ENCODE data around the gene AKR1E2. TPM values are rescaled to one million over a fixed set of nuclear protein-coding genes. Genes with fewer than 3 reads are reported as not detected.

The AKR1E2 gene
- total RNA-seq, 6 donors from 2014 or later: 3.3 to 18.8 (median 7.9) TPM

DNA sequence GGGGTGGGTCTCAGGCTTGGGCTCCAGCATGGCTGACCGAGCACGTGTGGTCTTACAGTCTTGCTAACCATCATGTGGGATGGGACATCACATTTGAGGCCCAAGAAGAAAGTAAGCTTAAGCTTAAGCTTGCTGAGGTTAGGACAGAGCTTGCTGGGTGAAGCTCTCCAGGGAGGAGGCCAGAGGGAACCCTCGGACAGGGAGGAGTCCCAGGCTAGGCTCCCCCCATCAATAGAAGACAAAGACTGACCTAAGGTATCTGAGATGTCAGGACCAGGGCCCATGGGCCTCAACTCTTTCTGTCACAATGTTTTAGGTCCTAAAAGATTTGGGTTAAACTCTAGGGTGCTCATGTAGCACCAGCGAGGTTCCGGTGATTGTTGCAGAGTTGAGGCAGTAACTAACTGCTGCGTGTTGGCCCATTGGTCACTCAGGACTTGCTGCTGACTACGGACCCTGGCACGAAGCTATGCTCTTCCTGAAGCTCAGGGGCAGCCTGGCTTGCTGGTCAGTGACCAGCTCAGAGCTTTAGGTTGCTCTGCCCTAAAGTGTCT, 10.5 kb downstream of the AKR1E2 start:
- Histone ChIP-seq H3K36me3 (peaks cover 0 to 17% (median 12%) of the 10 kb centered on the region in 4 donors), H3K27me3 (no peaks in the 10 kb centered on the region), H3K9me3 (no peaks in the 10 kb centered on the region), H3K4me1 (peaks cover 0 to 5% (median 1%) of the 10 kb centered on the region in 4 donors), H3K27ac (no peak overlapping the region), H3K4me3 (no peak overlapping the region)
- 92% methylated on average over 8 of the region's 8 CpGs for WGBS, 2 donors
- DNase-seq (no peak), ATAC-seq (ENCODE audit: low FRiP score in 2 of 2) (no peak)
- TF ChIP-seq POLR2AphosphoS5 (IDR thresholded peaks at IDR 0.05) (no peak), POLR2A (IDR thresholded peaks at IDR 0.05) (no peak), EP300 (IDR thresholded peaks at IDR 0.05) (no peak)
- TF ChIP-seq, protein P1, sequence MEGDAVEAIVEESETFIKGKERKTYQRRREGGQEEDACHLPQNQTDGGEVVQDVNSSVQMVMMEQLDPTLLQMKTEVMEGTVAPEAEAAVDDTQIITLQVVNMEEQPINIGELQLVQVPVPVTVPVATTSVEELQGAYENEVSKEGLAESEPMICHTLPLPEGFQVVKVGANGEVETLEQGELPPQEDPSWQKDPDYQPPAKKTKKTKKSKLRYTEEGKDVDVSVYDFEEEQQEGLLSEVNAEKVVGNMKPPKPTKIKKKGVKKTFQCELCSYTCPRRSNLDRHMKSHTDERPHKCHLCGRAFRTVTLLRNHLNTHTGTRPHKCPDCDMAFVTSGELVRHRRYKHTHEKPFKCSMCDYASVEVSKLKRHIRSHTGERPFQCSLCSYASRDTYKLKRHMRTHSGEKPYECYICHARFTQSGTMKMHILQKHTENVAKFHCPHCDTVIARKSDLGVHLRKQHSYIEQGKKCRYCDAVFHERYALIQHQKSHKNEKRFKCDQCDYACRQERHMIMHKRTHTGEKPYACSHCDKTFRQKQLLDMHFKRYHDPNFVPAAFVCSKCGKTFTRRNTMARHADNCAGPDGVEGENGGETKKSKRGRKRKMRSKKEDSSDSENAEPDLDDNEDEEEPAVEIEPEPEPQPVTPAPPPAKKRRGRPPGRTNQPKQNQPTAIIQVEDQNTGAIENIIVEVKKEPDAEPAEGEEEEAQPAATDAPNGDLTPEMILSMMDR (IDR thresholded peaks at IDR 0.05): no peak

DNA sequence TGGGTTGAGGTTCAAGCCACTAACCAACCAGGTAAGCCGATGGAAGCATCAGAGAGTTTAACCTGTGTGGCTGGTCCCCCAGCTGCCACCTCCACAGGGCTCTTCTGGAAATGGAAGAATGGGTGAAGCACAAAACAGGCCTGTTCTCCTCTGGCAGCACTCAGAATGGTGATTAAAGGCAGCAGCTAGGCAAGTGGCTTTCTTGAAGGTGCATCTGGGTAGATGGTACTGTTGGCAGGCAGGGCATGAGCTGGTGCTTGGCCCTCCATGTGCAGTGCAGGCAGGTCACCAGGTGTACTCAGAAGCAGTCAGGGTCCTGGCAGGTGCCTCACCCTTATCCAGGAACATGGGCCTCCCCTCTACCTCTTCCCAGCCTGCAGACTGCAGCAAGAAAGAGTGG, 11.5 kb downstream of the AKR1E2 start:
- WGBS, 2 donors: 100% methylated on average over 1 of the region's 1 CpG
- Histone ChIP-seq H3K27me3 (no peaks in the 10 kb centered on the region), H3K27ac (no peak overlapping the region), H3K4me1 (peaks cover 0 to 5% (median 1%) of the 10 kb centered on the region in 4 donors), H3K9me3 (no peaks in the 10 kb centered on the region), H3K36me3 (peaks cover 0 to 17% (median 10%) of the 10 kb centered on the region in 4 donors), H3K4me3 (no peak overlapping the region)
- DNase-seq: no peak
- ATAC-seq (ENCODE audit: low FRiP score in 2 of 2): no peak
- TF ChIP-seq EP300 (IDR thresholded peaks at IDR 0.05): no peak
- no peak for TF ChIP-seq POLR2A (IDR thresholded peaks at IDR 0.05)

DNA sequence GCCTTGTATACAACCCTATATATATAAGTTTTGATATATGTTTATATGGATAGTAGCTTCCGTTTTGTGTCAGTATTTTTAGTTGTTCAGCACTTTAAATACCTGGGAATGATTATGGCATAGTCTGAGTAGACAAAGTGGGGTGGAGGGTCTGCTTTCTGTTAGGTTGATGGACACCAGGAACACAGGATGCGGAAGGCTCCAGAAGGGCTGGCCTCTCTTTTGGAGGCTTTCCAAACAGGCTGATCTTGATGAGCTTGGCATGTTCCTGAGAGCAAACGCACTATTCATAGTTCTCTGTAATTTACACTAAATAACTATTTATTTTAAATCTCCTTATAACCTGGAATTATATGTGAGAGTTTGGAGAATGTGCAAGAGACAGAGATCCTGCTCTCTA, 12.7 kb downstream of the AKR1E2 start:
- Histone ChIP-seq H3K9me3 (no peaks in the 10 kb centered on the region), H3K36me3 (peaks cover 0 to 14% (median 13%) of the 10 kb centered on the region in 4 donors), H3K4me1 (peaks cover 0 to 5% (median 1%) of the 10 kb centered on the region in 4 donors), H3K27me3 (no peaks in the 10 kb centered on the region), H3K27ac (peak overlapping the region in 1 of 4 donors; percentile 28), H3K4me3 (no peak overlapping the region)
- DNase-seq: no peak
- 48 to 60% methylated on average over 3 of the region's 3 CpGs for WGBS, 2 donors
- no peak for ATAC-seq (ENCODE audit: low FRiP score in 2 of 2)
- TF ChIP-seq POLR2A (IDR thresholded peaks at IDR 0.05) (no peak), EP300 (IDR thresholded peaks at IDR 0.05) (no peak), POLR2AphosphoS5 (IDR thresholded peaks at IDR 0.05) (no peak)
- TF ChIP-seq, protein P1 (IDR thresholded peaks at IDR 0.05): no peak

DNA sequence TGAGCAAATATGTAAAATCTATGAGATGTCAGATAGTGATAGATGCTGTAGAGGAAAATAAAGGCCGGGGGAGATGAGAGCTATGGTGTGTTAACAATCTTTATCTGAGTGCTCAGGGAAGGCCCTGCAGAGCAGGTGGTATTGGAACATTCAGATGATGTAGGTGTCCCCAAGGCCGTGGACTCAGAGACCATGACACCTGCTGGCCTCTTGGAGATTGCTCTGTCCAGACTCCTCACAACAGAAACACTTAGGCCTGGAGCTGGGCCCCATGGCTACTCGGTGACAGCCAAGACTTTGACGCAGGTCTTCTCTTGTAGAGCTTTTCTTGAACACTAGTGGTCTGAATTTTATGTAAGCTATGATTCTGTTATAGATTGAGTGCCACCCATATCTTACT, 13.3 kb downstream of the AKR1E2 start:
- ATAC-seq (ENCODE audit: low FRiP score in 2 of 2) (no peak), DNase-seq (no peak)
- no peak for TF ChIP-seq EP300 (IDR thresholded peaks at IDR 0.05)
- no peak for TF ChIP-seq POLR2AphosphoS5 (IDR thresholded peaks at IDR 0.05)
- TF ChIP-seq, protein P1 (IDR thresholded peaks at IDR 0.05): no peak
- no peak for TF ChIP-seq POLR2A (IDR thresholded peaks at IDR 0.05)
- peaks cover 0 to 5% (median 1%) of the 10 kb centered on the region in 4 donors for H3K4me1 ChIP-seq
- H3K36me3 ChIP-seq: peaks cover 0 to 15% (median 11%) of the 10 kb centered on the region in 4 donors
- peak overlapping the region in 3 of 4 donors; percentile 9 to 28 (median 28) for H3K27ac ChIP-seq
- H3K4me3 ChIP-seq: no peak overlapping the region
- H3K27me3 ChIP-seq: no peaks in the 10 kb centered on the region
- 74% methylated on average over 2 to 4 of the region's 4 CpGs for WGBS, 2 donors
- H3K9me3 ChIP-seq: no peaks in the 10 kb centered on the region

DNA sequence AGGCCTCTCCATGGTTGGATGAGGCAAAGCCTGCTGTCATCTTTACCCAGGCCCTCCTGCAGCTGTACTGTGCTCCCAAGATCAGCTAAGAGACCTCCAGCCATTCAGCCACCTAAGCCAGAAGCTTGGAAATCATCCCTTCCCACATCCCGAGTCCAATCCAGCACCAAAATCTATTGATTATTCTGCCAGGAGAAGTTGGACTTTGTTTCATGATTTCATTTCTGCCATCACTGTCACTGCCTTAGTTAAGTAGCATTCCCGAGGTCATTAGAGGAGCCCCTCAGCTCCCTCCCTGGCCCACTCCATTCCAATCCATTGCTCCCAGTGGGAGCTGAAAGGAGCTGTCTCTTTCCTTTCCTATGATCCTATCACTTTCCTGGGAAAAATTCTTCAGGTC, 14.1 kb downstream of the AKR1E2 start:
- ATAC-seq (ENCODE audit: low FRiP score in 2 of 2) (no peak), DNase-seq (no peak)
- H3K27me3 ChIP-seq: no peaks in the 10 kb centered on the region
- peak overlapping the region; percentile 9 to 28 (median 24) for H3K27ac ChIP-seq
- TF ChIP-seq POLR2A (IDR thresholded peaks at IDR 0.05) (no peak), POLR2AphosphoS5 (IDR thresholded peaks at IDR 0.05) (no peak), EP300 (IDR thresholded peaks at IDR 0.05) (no peak)
- TF ChIP-seq, protein P1 (IDR thresholded peaks at IDR 0.05): no peak
- WGBS, 2 donors: 98 to 100% methylated on average over 2 of the region's 2 CpGs
- no peak overlapping the region for H3K4me3 ChIP-seq
- peaks cover 0 to 15% (median 11%) of the 10 kb centered on the region in 4 donors for H3K36me3 ChIP-seq
- no peaks in the 10 kb centered on the region for H3K9me3 ChIP-seq
- H3K4me1 ChIP-seq: peaks cover 0 to 5% (median 1%) of the 10 kb centered on the region in 4 donors

Data from upper lobe of left lung (tissue), 6 donors.